Cardiac muscle cell (in vitro differentiated cells and primary cell): ENCODE measurements around the gene POP4. TPM values are rescaled to one million over a fixed set of nuclear protein-coding genes. Genes with fewer than 3 reads are reported as not detected.

Experiments
- DNase-seq, 2 donors: peaks; one replicate each; pipeline versions ENCODE4 v3.0.0 to v3.0.0-alpha.2; 2010 to 2017; ENCODE audit warnings: low read depth in 1 of 2, low spot score in 1 of 2
- H3K27ac ChIP-seq: fragments of 200-600 bp; sonication (generic); 2 replicates; pipeline ENCODE4 v1.5.1; 2016
- H3K27me3 ChIP-seq: fragments of 200-600 bp; sonication (generic); 2 replicates; pipeline ENCODE4 v1.6.0; 2016; ENCODE audit warnings: control low read depth
- H3K36me3 ChIP-seq: fragments of 200-600 bp; sonication (generic); 2 replicates; pipeline ENCODE4 v1.5.1; 2016; ENCODE audit warnings: control low read depth
- H3K4me1 ChIP-seq: fragments of 200-600 bp; sonication (generic); 2 replicates; pipeline ENCODE4 v1.8.1; 2017; ENCODE audit warnings: low read depth, mild to moderate bottlenecking, mixed run types
- H3K4me3 ChIP-seq: fragments of 200-600 bp; sonication (generic); 2 replicates; pipeline ENCODE4 v1.5.1; 2016; ENCODE audit warnings: mild to moderate bottlenecking
- H3K9me3 ChIP-seq: fragments of 200-600 bp; sonication (generic); 2 replicates; pipeline ENCODE4 v1.5.1; 2017; ENCODE audit warnings: low read depth, mild to moderate bottlenecking, control low read depth
- polyA plus RNA-seq: library from polyadenylated mRNA; unstranded; fragments of >200 nt; fragmentation: Nextera tagmentation; extraction: Ambion mirVana; gene quantifications from 2 replicates; pipeline ENCODE4 v1.2.1, GENCODE V29; 2016
- total RNA-seq: library from RNA; depleted of rRNA; stranded (reverse); fragments of >200 nt; gene quantifications from 2 replicates; pipeline ENCODE4 v1.2.3, GENCODE V29; 2016
- TF ChIP-seq, protein P1 (sequence below): IDR thresholded peaks from 2 replicates; pipeline ENCODE4 v1.5.1; 2012; ENCODE audit warnings: low read depth, mild to moderate bottlenecking, low read length

POP4 gene
- total and polyA plus RNA-seq, 2 experiments from 2014 or later = 32.0 to 86.7 TPM

DNA sequence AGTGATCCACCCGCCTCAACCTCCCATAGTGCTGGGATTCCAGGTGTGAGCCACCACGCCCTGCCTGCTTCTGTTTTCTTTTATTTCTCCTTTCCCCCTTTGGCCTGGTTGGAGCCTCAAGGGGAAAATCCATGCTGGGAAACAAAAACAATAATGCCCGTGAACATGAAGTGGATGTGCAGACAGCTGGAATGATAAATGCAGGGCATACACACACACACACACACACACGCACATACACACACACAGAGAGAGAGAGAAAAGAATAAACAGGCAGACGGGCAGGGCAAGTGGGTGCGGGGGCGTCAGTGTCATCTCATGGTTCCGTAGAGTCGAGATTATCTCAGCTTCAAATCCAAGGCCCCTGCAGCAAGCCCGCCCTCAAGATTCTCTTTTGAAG, 54.8 kb downstream of the POP4 start:
- H3K27ac ChIP-seq = no peak overlapping the region
- no peaks in the 10 kb centered on the region for H3K27me3 ChIP-seq
- H3K4me3 ChIP-seq = no peak overlapping the region
- DNase-seq = peak in 1 of 2 donors; percentile 33
- peaks cover 16% of the 10 kb centered on the region for H3K4me1 ChIP-seq
- no peaks in the 10 kb centered on the region for H3K9me3 ChIP-seq
- no peaks in the 10 kb centered on the region for H3K36me3 ChIP-seq
- TF ChIP-seq, protein P1, sequence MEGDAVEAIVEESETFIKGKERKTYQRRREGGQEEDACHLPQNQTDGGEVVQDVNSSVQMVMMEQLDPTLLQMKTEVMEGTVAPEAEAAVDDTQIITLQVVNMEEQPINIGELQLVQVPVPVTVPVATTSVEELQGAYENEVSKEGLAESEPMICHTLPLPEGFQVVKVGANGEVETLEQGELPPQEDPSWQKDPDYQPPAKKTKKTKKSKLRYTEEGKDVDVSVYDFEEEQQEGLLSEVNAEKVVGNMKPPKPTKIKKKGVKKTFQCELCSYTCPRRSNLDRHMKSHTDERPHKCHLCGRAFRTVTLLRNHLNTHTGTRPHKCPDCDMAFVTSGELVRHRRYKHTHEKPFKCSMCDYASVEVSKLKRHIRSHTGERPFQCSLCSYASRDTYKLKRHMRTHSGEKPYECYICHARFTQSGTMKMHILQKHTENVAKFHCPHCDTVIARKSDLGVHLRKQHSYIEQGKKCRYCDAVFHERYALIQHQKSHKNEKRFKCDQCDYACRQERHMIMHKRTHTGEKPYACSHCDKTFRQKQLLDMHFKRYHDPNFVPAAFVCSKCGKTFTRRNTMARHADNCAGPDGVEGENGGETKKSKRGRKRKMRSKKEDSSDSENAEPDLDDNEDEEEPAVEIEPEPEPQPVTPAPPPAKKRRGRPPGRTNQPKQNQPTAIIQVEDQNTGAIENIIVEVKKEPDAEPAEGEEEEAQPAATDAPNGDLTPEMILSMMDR = no peak

DNA sequence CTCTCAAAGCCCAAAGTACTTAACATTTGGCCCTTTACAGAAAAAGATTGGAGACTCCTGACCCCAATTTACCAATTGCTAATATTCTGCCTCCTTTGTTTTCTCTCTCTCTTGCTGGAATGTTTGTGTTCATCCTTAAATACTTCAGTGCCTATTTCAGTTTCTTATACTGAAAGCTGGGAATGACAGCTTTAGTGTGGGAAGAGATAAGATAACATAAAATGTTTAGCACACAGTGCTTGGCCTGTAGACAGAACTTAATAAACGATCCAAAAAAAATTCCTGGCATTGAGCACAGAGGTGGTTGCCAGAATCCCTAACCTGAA, 56.2 kb downstream of the POP4 start:
- no peaks in the 10 kb centered on the region for H3K36me3 ChIP-seq
- TF ChIP-seq, protein P1 = no peak
- no peaks in the 10 kb centered on the region for H3K27me3 ChIP-seq
- no peak overlapping the region for H3K4me3 ChIP-seq
- DNase-seq = no peak
- H3K4me1 ChIP-seq = peaks cover 24% of the 10 kb centered on the region
- H3K9me3 ChIP-seq = no peaks in the 10 kb centered on the region
- H3K27ac ChIP-seq = peak overlapping the region; percentile 31

DNA sequence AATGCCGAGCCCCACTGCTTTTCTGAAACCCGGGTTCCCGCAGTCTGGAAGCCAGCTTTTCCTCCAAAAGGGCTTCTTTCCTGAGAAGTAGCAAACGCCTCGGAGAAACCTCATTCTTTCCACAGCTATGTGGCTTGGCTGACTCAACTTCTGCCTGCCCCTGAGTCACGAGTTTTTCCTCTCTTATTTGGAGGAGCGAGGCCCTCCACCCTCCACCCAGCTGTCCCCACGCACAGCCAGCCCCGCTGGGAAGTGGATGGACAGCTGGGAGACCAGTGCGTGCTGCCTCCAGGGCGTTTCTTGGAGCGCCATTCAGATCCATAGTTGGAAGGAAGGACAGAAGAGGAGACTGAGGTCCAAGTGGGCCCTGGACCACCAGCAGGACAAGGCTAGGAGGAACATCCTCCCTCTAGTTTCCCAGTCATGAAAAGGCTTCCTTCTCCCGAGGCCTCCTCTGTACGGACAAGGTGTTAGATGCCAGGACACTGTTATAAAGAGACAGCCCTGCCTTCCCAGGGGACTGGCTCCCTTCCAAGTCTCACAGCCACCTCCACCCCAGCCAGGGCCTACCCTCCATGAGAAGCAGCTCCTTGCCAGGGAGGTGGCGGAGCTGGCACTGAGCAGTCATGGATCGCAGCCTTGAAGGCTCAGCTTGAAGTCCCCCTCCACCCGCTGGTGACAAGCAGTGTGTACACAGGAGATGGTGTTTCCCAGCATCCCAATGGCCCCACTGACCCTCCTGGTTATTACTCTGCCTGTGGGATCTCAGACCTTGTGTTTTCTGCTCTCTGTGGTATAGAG, 56.7 kb downstream of the POP4 start:
- TF ChIP-seq, protein P1 = no peak
- Histone ChIP-seq H3K9me3 (no peaks in the 10 kb centered on the region), H3K4me3 (no peak overlapping the region), H3K27me3 (no peaks in the 10 kb centered on the region), H3K4me1 (peaks cover 24% of the 10 kb centered on the region), H3K27ac (peak overlapping the region; percentile 31), H3K36me3 (no peaks in the 10 kb centered on the region)
- peak; percentile 11 to 95 for DNase-seq

DNA sequence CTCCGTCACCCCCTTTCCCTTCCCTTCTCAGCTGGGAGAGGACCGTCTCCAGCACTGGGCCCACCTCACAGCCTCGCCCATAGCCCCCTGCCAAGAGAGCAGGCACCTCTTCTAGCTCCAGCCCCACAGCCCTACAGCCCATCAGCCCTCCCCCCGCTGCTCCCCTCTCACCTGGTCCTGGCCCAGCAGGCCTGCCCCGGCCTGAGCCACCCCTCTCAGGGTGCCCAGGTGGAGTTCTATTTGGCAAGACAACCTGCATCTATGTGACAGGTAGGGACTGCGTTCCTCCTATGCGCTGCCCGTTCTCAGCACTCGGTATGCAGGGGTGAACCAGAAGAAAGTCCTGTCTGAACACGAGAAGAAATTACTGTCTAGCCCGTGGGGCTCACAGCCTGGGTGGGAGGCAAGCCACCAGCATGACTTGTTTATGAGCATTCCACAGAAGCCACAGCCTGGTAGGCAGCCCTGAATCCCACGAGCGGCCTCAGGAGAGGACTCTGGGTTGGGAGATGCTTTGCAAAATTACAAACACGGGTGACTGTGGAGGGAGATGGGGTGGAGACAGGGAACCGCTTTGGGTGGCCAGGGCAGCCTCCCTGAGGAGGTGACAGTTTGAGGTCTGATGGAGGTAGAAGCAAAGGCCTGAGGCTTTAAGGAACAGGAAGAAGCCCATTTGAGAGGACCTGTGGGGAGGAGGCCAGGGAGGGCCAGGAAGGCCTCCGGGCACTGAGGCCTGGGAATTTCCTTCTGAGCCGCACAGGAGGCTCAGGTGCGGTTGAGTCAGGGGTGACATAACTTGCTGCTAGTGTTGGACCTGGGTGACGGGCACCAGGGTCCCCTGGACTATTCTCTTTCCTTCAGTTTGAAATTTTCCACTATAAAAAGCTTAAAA, 58.0 kb downstream of the POP4 start:
- no peak overlapping the region for H3K4me3 ChIP-seq
- no peaks in the 10 kb centered on the region for H3K36me3 ChIP-seq
- no peak for DNase-seq
- H3K27ac ChIP-seq = no peak overlapping the region
- TF ChIP-seq, protein P1 = no peak
- H3K9me3 ChIP-seq = no peaks in the 10 kb centered on the region
- H3K4me1 ChIP-seq = peaks cover 24% of the 10 kb centered on the region
- no peaks in the 10 kb centered on the region for H3K27me3 ChIP-seq

DNA sequence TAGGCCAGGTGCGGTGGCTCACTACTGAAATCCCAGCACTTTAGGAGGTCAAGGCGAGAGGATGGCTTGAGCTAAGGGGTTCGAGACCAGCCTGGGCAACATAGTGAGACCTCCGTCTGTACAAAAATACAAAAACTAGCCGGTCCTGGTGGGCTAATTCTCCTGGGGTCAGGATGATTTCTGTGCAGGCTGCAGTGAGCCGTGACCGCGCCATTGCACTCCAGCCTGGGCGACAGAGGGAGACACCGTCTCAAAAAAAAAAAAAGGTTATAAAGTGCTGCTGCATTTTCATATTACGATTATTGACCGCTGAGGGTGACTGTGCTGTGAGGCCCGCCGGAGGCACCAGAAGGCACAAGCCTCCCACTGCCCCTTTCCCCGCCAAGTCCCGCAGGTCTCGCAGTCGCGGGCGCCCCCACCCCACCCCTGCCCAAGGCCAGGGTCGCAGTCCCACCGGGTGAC, 58.7 kb downstream of the POP4 start:
- Histone ChIP-seq H3K27me3 (no peaks in the 10 kb centered on the region), H3K4me3 (peak overlapping the region; percentile 45), H3K9me3 (no peaks in the 10 kb centered on the region), H3K27ac (no peak overlapping the region), H3K4me1 (peaks cover 24% of the 10 kb centered on the region), H3K36me3 (no peaks in the 10 kb centered on the region)
- DNase-seq = no peak
- TF ChIP-seq, protein P1 = no peak
